ENCODE data around the gene HDDC2. TPM values are rescaled to one million over a fixed set of nuclear protein-coding genes. Genes with fewer than 3 reads are reported as not detected.

Gene HDDC2
- total RNA-seq, 1 experiment from 2014 or later: 95.6 TPM

GRCh38 chr6:125270380-125270779 lies 31.4 kb downstream of the HDDC2 start:
- no peaks in the 10 kb centered on the region for H3K9me2 ChIP-seq (ENCODE audit: insufficient read depth)
- H3K4me2 ChIP-seq (ENCODE audit: low read length): no peak overlapping the region
- ChIA-PET POLR2A (no interaction called here), RAD21 (ENCODE audit: low non-redundant PET in 1 of 2, low total read pairs in 2 of 2, uncharacterized antibody in 2 of 2, unreplicated experiment in 2 of 2) (no interaction called here), CTCF (no interaction called here)
- TF ChIP-seq SIN3A (IDR thresholded peaks at IDR 0.05; ENCODE audit: low read depth): no peak
- TF ChIP-seq SRF (IDR thresholded peaks at IDR 0.05; ENCODE audit: low read depth): no peak
- no peak for TF ChIP-seq EZH2phosphoT487 (IDR thresholded peaks at IDR 0.05; ENCODE audit: borderline replicate concordance)
- TF ChIP-seq CEBPB (IDR thresholded peaks at IDR 0.05; ENCODE audit: low read depth): no peak
- TF ChIP-seq EGR1 (IDR thresholded peaks at IDR 0.05; ENCODE audit: low read depth): no peak
- TF ChIP-seq ZNF274 (IDR thresholded peaks at IDR 0.05; ENCODE audit: low read depth, low read length): no peak
- no peak for TF ChIP-seq SP1 (IDR thresholded peaks at IDR 0.05; ENCODE audit: low read depth)
- TF ChIP-seq EZH2 (IDR thresholded peaks at IDR 0.05): no peak
- no peak for TF ChIP-seq ATF3 (IDR thresholded peaks at IDR 0.05)
- TF ChIP-seq ZFX (IDR thresholded peaks at IDR 0.05): no peak
- TF ChIP-seq CTCF (IDR thresholded peaks at IDR 0.05 in 2 of 3, conservative IDR thresholded peaks at IDR 0.05 in 1 of 3; ENCODE audit: borderline replicate concordance in 1 of 3, insufficient read depth in 1 of 3, low read depth in 2 of 3, low read length in 2 of 3): no peak
- no peak for TF ChIP-seq ELF1 (IDR thresholded peaks at IDR 0.05; ENCODE audit: borderline replicate concordance, low read depth)
- TF ChIP-seq TCF7L2 (IDR thresholded peaks at IDR 0.05; ENCODE audit: borderline replicate concordance, extremely low read depth, insufficient read depth, insufficient read length): no peak
- TF ChIP-seq JUND (IDR thresholded peaks at IDR 0.05): no peak
- TF ChIP-seq RAD21 (IDR thresholded peaks at IDR 0.05; ENCODE audit: low read depth): no peak
- no peak for TF ChIP-seq ZBTB33 (IDR thresholded peaks at IDR 0.05; ENCODE audit: extremely low read depth, insufficient replicate concordance, low read length)
- intact Hi-C loops (cut with micrococcal nuclease): no loop called here
- no peak overlapping the region for H2AFZ ChIP-seq (ENCODE audit: low read depth, low read length, poor library complexity, severe bottlenecking)
- no peaks in the 10 kb centered on the region for H4K20me1 ChIP-seq (ENCODE audit: insufficient read depth)
- ATAC-seq (no peak), DNase-seq (ENCODE audit: low read depth, low spot score) (no peak)
- no peaks in the 10 kb centered on the region for H3K79me2 ChIP-seq (ENCODE audit: insufficient read depth, low read length)
- no peak overlapping the region for H3K4me3 ChIP-seq (replicated peaks in 1 of 2; ENCODE audit: low read depth in 1 of 2, low read length in 2 of 2)
- BruUV-seq (replicated peaks): no TSS peak
- H3K27me3 ChIP-seq (ENCODE audit: insufficient read depth, low read length): no peaks in the 10 kb centered on the region
- no peak overlapping the region for H3K9ac ChIP-seq (ENCODE audit: low read length)
- H3K36me3 ChIP-seq (ENCODE audit: control insufficient read depth in 1 of 2, insufficient read depth in 2 of 2, low read length in 2 of 2): peaks cover 2 to 16% of the 10 kb centered on the region in 2 experiments; a peak in 1 of 4 replicates
- H3K9me3 ChIP-seq (ENCODE audit: control insufficient read depth in 1 of 2, insufficient read depth in 1 of 2, low read depth in 1 of 2, low read length in 2 of 2): no peaks in the 10 kb centered on the region
- no peak overlapping the region for H3K27ac ChIP-seq (ENCODE audit: low read depth, low read length)
- peaks cover 0 to 14% of the 10 kb centered on the region in 2 experiments; a peak in 1 of 4 replicates for H3K4me1 ChIP-seq (ENCODE audit: control insufficient read depth in 1 of 2, insufficient read depth in 2 of 2, low read length in 2 of 2)

Measured in HCT116 (cell line).